ENCODE measurements around the gene MALRD1.
A peak's percentile ranks its signal among the peaks of the same experiment; 100 is the strongest.

MALRD1 gene

DNA sequence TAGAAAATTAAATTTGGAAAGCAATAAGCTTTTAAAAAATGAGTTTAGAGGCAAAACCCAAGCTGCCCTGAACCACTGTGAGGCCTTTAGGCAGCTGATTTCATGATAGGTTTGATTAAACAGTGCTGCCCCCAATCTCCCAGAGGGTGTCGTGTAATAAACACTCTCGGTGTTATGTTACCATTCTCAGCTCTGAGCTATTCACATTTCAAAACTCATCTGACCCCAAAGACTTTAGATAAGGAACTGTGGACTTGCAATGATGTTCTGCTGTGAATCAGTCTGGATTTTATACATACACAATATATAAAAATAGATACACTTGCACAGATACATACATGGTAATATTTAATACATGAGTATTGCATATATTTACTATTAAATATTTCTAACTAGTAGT is 120.4 kb downstream of the MALRD1 start:
- no peak overlapping the region for H3K18ac ChIP-seq (ENCODE audit: low read length)
- no peak overlapping the region for H3K56ac ChIP-seq (ENCODE audit: low read length)
- no peaks in the 10 kb centered on the region for H3K27me3 ChIP-seq (ENCODE audit: insufficient read depth, low read length, poor library complexity)
- no peak overlapping the region for H3K4me3 ChIP-seq (ENCODE audit: low read length)
- peak; percentile 1 for DNase-seq
- no peak overlapping the region for H3K4ac ChIP-seq (ENCODE audit: low read depth, low read length)
- H4K5ac ChIP-seq (ENCODE audit: low read length): no peak overlapping the region
- no peak overlapping the region for H3K27ac ChIP-seq (ENCODE audit: low read depth, low read length)
- H2BK15ac ChIP-seq (replicated peaks; ENCODE audit: low read depth): no peak overlapping the region
- H4K8ac ChIP-seq (ENCODE audit: low read depth, low read length): no peak overlapping the region
- no peak overlapping the region for H3K9ac ChIP-seq (ENCODE audit: low read length)
- no peak overlapping the region for H3K4me2 ChIP-seq (ENCODE audit: low read length)
- H2AK5ac ChIP-seq (ENCODE audit: low read length): no peak overlapping the region
- H2BK5ac ChIP-seq (ENCODE audit: low read length): no peak overlapping the region
- H3K79me2 ChIP-seq (ENCODE audit: control insufficient read depth, insufficient read depth, low read length): no peaks in the 10 kb centered on the region
- no peak overlapping the region for H2BK120ac ChIP-seq (ENCODE audit: low read depth, low read length)
- no peaks in the 10 kb centered on the region for H3K36me3 ChIP-seq (ENCODE audit: control insufficient read depth, insufficient read depth, low read length)
- H3K23ac ChIP-seq (ENCODE audit: low read length): no peak overlapping the region
- no peaks in the 10 kb centered on the region for H3K4me1 ChIP-seq (ENCODE audit: control insufficient read depth, low read depth, low read length)
- no peaks in the 10 kb centered on the region for H3K79me1 ChIP-seq (ENCODE audit: low read length)
- WGBS (ENCODE audit: extremely low coverage, insufficient coverage, low lambda C conversion rate): no CpG with 5 or more reads among the region's 2 CpGs

DNA sequence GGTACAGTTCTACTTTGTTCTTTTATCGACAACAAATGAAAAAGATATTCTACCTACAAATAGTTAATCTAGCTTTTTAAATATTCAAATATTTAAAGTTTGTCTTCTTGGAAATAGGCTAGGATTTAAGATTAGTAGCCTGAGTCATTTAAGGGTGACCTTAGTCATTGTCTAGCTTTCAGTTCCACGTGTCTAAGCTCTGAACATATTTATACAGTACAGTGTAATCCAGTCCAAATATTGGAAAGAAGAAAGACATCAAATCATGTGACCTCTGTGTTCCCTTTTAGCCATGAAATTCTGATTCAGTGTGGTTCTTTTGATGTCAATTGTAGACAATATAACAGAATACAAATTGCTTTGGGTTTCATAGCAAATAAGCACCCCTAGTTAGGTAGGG is 121.1 kb downstream of the MALRD1 start:
- Histone ChIP-seq H3K9ac (ENCODE audit: low read length) (no peak overlapping the region), H4K8ac (ENCODE audit: low read depth, low read length) (no peak overlapping the region), H3K4me3 (ENCODE audit: low read length) (no peak overlapping the region), H3K56ac (ENCODE audit: low read length) (no peak overlapping the region), H3K79me2 (ENCODE audit: control insufficient read depth, insufficient read depth, low read length) (no peaks in the 10 kb centered on the region), H3K27ac (ENCODE audit: low read depth, low read length) (no peak overlapping the region), H2BK15ac (replicated peaks; ENCODE audit: low read depth) (no peak overlapping the region), H3K23ac (ENCODE audit: low read length) (no peak overlapping the region), H2AK5ac (ENCODE audit: low read length) (no peak overlapping the region), H3K27me3 (ENCODE audit: insufficient read depth, low read length, poor library complexity) (no peaks in the 10 kb centered on the region), H3K4me2 (ENCODE audit: low read length) (no peak overlapping the region), H3K36me3 (ENCODE audit: control insufficient read depth, insufficient read depth, low read length) (no peaks in the 10 kb centered on the region), H3K4ac (ENCODE audit: low read depth, low read length) (no peak overlapping the region), H3K18ac (ENCODE audit: low read length) (no peak overlapping the region), H3K79me1 (ENCODE audit: low read length) (no peaks in the 10 kb centered on the region), H2BK5ac (ENCODE audit: low read length) (no peak overlapping the region), H3K4me1 (ENCODE audit: control insufficient read depth, low read depth, low read length) (no peaks in the 10 kb centered on the region), H4K5ac (ENCODE audit: low read length) (no peak overlapping the region), H2BK120ac (ENCODE audit: low read depth, low read length) (no peak overlapping the region)
- no peak for DNase-seq
- WGBS (ENCODE audit: extremely low coverage, insufficient coverage, low lambda C conversion rate): no CpG with 5 or more reads among the region's 2 CpGs

DNA sequence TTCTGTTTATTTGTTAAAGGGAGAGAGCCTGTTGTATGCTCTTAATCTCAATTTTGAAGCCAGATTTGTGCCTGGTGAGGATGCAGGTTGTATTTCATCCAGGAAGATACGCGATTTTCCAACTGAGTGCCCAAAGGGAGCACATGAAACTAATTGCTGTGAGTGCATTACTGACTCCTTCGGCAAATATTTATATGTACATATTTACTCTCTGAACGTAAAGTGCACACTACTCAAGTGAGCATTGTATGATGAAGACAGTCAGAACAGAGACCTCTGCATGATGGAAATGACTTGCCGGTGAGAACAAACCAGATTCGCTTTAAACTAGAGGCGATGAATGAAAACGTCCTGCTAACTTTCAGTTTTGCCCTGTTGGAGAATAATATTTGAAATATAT is 130.1 kb downstream of the MALRD1 start:
- Histone ChIP-seq H2AK5ac (ENCODE audit: low read length) (no peak overlapping the region), H3K27me3 (ENCODE audit: insufficient read depth, low read length, poor library complexity) (no peaks in the 10 kb centered on the region), H3K4ac (ENCODE audit: low read depth, low read length) (no peak overlapping the region), H3K4me1 (ENCODE audit: control insufficient read depth, low read depth, low read length) (no peaks in the 10 kb centered on the region), H3K79me1 (ENCODE audit: low read length) (no peaks in the 10 kb centered on the region), H2BK15ac (replicated peaks; ENCODE audit: low read depth) (no peak overlapping the region), H3K36me3 (ENCODE audit: control insufficient read depth, insufficient read depth, low read length) (no peaks in the 10 kb centered on the region), H3K23ac (ENCODE audit: low read length) (no peak overlapping the region), H2BK5ac (ENCODE audit: low read length) (no peak overlapping the region), H3K56ac (ENCODE audit: low read length) (no peak overlapping the region), H3K18ac (ENCODE audit: low read length) (no peak overlapping the region), H4K5ac (ENCODE audit: low read length) (no peak overlapping the region), H4K8ac (ENCODE audit: low read depth, low read length) (no peak overlapping the region), H3K27ac (ENCODE audit: low read depth, low read length) (no peak overlapping the region), H3K9ac (ENCODE audit: low read length) (no peak overlapping the region), H2BK120ac (ENCODE audit: low read depth, low read length) (no peak overlapping the region), H3K79me2 (ENCODE audit: control insufficient read depth, insufficient read depth, low read length) (no peaks in the 10 kb centered on the region), H3K4me2 (ENCODE audit: low read length) (no peak overlapping the region), H3K4me3 (ENCODE audit: low read length) (no peak overlapping the region)
- WGBS (ENCODE audit: extremely low coverage, insufficient coverage, low lambda C conversion rate): no CpG with 5 or more reads among the region's 8 CpGs
- no peak for DNase-seq

GRCh38 chr10:19184891-19185290 is 136.3 kb downstream of the MALRD1 start:
- no peak overlapping the region for H2BK5ac ChIP-seq (ENCODE audit: low read length)
- no peaks in the 10 kb centered on the region for H3K36me3 ChIP-seq (ENCODE audit: control insufficient read depth, insufficient read depth, low read length)
- no peaks in the 10 kb centered on the region for H3K79me1 ChIP-seq (ENCODE audit: low read length)
- no peak overlapping the region for H4K8ac ChIP-seq (ENCODE audit: low read depth, low read length)
- no peak overlapping the region for H3K4ac ChIP-seq (ENCODE audit: low read depth, low read length)
- no peak overlapping the region for H3K56ac ChIP-seq (ENCODE audit: low read length)
- WGBS (ENCODE audit: extremely low coverage, insufficient coverage, low lambda C conversion rate): no CpG with 5 or more reads among the region's 2 CpGs
- H2BK15ac ChIP-seq (replicated peaks; ENCODE audit: low read depth): no peak overlapping the region
- H2AK5ac ChIP-seq (ENCODE audit: low read length): no peak overlapping the region
- H3K23ac ChIP-seq (ENCODE audit: low read length): no peak overlapping the region
- no peak overlapping the region for H3K18ac ChIP-seq (ENCODE audit: low read length)
- no peaks in the 10 kb centered on the region for H3K4me1 ChIP-seq (ENCODE audit: control insufficient read depth, low read depth, low read length)
- no peak overlapping the region for H3K4me2 ChIP-seq (ENCODE audit: low read length)
- H3K79me2 ChIP-seq (ENCODE audit: control insufficient read depth, insufficient read depth, low read length): no peaks in the 10 kb centered on the region
- no peak overlapping the region for H3K4me3 ChIP-seq (ENCODE audit: low read length)
- H3K9ac ChIP-seq (ENCODE audit: low read length): no peak overlapping the region
- H3K27me3 ChIP-seq (ENCODE audit: insufficient read depth, low read length, poor library complexity): no peaks in the 10 kb centered on the region
- H2BK120ac ChIP-seq (ENCODE audit: low read depth, low read length): no peak overlapping the region
- H4K5ac ChIP-seq (ENCODE audit: low read length): no peak overlapping the region
- no peak for DNase-seq
- H3K27ac ChIP-seq (ENCODE audit: low read depth, low read length): no peak overlapping the region

DNA sequence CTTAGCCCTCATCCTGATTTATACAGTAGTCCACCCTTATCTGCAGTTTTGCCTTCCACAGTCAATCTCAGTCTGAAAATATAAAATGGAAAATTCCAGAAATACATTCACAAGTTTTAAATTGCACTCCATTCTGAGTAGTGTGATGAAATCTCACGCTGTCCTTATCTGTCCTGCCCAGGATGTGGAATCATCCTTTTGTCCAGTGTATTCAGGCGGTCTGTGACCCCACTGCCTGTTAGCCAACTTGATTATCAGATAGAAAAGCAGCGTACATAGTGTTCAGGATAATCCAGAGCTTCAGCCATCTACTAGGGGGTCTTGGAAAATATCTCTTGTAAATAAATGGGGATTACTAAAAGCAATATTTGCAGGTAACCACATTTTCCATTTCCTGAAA is 146.3 kb downstream of the MALRD1 start:
- H3K18ac ChIP-seq (ENCODE audit: low read length): no peak overlapping the region
- H3K79me2 ChIP-seq (ENCODE audit: control insufficient read depth, insufficient read depth, low read length): no peaks in the 10 kb centered on the region
- H3K56ac ChIP-seq (ENCODE audit: low read length): no peak overlapping the region
- no peak overlapping the region for H4K8ac ChIP-seq (ENCODE audit: low read depth, low read length)
- no peak overlapping the region for H3K9ac ChIP-seq (ENCODE audit: low read length)
- H3K4me3 ChIP-seq (ENCODE audit: low read length): no peak overlapping the region
- no peak for DNase-seq
- H3K79me1 ChIP-seq (ENCODE audit: low read length): no peaks in the 10 kb centered on the region
- H2BK120ac ChIP-seq (ENCODE audit: low read depth, low read length): no peak overlapping the region
- H2BK15ac ChIP-seq (replicated peaks; ENCODE audit: low read depth): no peak overlapping the region
- H3K4me2 ChIP-seq (ENCODE audit: low read length): no peak overlapping the region
- H2BK5ac ChIP-seq (ENCODE audit: low read length): no peak overlapping the region
- no peak overlapping the region for H3K4ac ChIP-seq (ENCODE audit: low read depth, low read length)
- no peak overlapping the region for H3K23ac ChIP-seq (ENCODE audit: low read length)
- no peaks in the 10 kb centered on the region for H3K36me3 ChIP-seq (ENCODE audit: control insufficient read depth, insufficient read depth, low read length)
- H3K27me3 ChIP-seq (ENCODE audit: insufficient read depth, low read length, poor library complexity): no peaks in the 10 kb centered on the region
- no peaks in the 10 kb centered on the region for H3K4me1 ChIP-seq (ENCODE audit: control insufficient read depth, low read depth, low read length)
- WGBS (ENCODE audit: extremely low coverage, insufficient coverage, low lambda C conversion rate): no CpG with 5 or more reads among the region's 3 CpGs
- H2AK5ac ChIP-seq (ENCODE audit: low read length): no peak overlapping the region
- no peak overlapping the region for H3K27ac ChIP-seq (ENCODE audit: low read depth, low read length)
- H4K5ac ChIP-seq (ENCODE audit: low read length): no peak overlapping the region

DNA sequence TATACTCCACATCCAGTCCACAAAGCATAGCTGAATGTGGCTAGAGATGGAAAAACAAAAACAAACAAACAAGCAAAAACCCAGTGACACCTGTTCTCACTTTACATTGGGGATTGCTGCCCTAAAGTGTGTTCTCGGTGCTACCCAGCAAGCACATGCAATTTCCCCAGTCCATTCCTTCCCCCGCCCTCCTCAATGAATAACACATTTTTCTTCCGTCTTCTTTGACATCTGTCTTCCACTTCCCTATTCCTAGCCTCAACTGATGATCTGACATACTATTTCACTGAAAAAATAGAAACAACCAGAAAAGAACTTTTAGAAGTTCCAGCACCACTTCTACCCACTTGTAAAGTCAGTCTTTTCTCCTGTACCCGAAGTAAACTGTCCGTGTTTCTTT is 147.1 kb downstream of the MALRD1 start:
- no peak overlapping the region for H2BK120ac ChIP-seq (ENCODE audit: low read depth, low read length)
- H4K5ac ChIP-seq (ENCODE audit: low read length): no peak overlapping the region
- H2AK5ac ChIP-seq (ENCODE audit: low read length): no peak overlapping the region
- WGBS (ENCODE audit: extremely low coverage, insufficient coverage, low lambda C conversion rate): no CpG with 5 or more reads among the region's 5 CpGs
- no peak overlapping the region for H4K8ac ChIP-seq (ENCODE audit: low read depth, low read length)
- no peak overlapping the region for H3K18ac ChIP-seq (ENCODE audit: low read length)
- no peak for DNase-seq
- H3K79me2 ChIP-seq (ENCODE audit: control insufficient read depth, insufficient read depth, low read length): no peaks in the 10 kb centered on the region
- no peak overlapping the region for H3K4ac ChIP-seq (ENCODE audit: low read depth, low read length)
- no peak overlapping the region for H3K4me2 ChIP-seq (ENCODE audit: low read length)
- H3K4me3 ChIP-seq (ENCODE audit: low read length): no peak overlapping the region
- H3K23ac ChIP-seq (ENCODE audit: low read length): no peak overlapping the region
- H3K56ac ChIP-seq (ENCODE audit: low read length): no peak overlapping the region
- no peak overlapping the region for H3K9ac ChIP-seq (ENCODE audit: low read length)
- H3K36me3 ChIP-seq (ENCODE audit: control insufficient read depth, insufficient read depth, low read length): no peaks in the 10 kb centered on the region
- no peaks in the 10 kb centered on the region for H3K79me1 ChIP-seq (ENCODE audit: low read length)
- no peak overlapping the region for H2BK15ac ChIP-seq (replicated peaks; ENCODE audit: low read depth)
- no peaks in the 10 kb centered on the region for H3K4me1 ChIP-seq (ENCODE audit: control insufficient read depth, low read depth, low read length)
- H3K27ac ChIP-seq (ENCODE audit: low read depth, low read length): no peak overlapping the region
- H2BK5ac ChIP-seq (ENCODE audit: low read length): no peak overlapping the region
- no peaks in the 10 kb centered on the region for H3K27me3 ChIP-seq (ENCODE audit: insufficient read depth, low read length, poor library complexity)

All from mesendoderm (in vitro differentiated cells).